NCI-H1694 (cell line): Measurements from ENCODE around the gene FARS2.

Experiments
- DNase-seq: peaks from one replicate; lab custom pipeline; 2025; lab: John Stamatoyannopoulos, UW

Gene FARS2

DNA sequence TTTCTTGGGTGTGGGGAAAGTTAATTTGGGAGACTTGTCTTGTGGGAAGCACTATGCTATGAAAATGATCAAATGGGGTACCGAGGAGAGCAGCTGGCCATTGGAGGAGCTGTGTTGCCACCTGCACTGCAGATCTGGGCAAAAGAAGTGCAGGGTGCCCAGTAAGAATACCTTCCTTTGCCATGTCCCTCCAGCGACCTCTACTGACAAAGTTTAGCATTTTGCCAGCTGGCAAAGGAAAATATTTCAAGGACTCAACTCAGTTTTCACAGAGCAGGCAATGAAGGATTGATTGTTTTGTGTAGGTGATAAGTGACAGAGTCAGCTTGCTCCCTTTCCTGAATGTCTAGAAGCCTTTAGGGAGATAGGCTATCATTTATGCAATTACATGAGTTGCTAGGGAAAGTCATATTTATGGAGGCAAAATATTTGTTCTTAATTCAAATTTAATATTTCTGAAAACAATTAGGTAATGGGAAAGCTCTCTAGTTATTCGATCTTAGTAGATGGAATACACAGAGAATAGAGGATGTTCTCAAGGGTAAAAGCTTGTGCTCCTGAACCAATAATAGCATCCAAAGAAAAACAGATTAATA lies 118.4 kb downstream of the FARS2 start:
- DNase-seq = peak; percentile 42

GRCh38 chr6:5383856-5384255 lies 122.5 kb downstream of the FARS2 start:
- no peak for DNase-seq

- no peak for DNase-seq
These were observed 123.0 kb downstream of the FARS2 start for GRCh38 chr6:5384276-5384675.

DNA sequence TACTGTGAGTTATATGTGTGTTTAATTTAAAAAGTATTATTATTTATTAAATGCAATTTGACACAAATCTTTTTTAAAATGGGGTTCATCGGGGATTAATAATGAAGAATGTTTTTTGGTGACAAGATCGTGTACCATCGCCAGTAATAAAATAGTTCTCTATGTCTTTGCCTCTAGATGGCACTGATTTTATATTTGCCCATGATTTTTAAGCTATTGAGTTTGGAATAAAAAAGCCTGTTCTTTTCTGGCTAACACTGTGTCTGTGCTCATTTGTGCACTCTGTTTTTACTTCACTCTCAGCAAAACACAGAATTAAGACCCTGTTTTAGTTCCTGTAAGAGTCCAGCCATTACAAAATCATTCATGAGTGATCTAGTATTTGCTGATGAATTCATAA lies 127.0 kb downstream of the FARS2 start:
- no peak for DNase-seq

- DNase-seq = no peak
These were observed 127.9 kb downstream of the FARS2 start for GRCh38 chr6:5389086-5389745.

GRCh38 chr6:5390177-5390576 lies 128.9 kb downstream of the FARS2 start:
- DNase-seq = no peak

GRCh38 chr6:5394280-5394679 lies 133.0 kb downstream of the FARS2 start:
- DNase-seq = no peak

DNA sequence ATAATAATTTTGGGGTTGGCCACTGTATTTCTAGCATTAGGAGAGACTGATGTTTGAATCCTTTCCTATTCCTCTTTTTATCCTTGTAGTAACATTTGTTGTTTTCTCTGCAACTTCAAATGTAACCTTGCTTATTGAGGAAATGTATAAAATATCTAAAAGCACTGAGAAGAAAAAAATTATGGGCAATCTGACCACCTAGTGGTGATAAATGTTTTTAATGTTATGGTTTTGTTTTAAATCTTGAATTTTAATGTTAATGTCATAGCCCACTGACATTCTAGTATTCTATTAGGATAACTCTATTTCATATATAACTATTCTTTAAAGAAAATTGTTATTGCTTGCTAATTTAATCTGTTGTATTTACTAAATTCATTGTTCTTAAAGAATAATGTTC lies 134.4 kb downstream of the FARS2 start:
- no peak for DNase-seq

DNA sequence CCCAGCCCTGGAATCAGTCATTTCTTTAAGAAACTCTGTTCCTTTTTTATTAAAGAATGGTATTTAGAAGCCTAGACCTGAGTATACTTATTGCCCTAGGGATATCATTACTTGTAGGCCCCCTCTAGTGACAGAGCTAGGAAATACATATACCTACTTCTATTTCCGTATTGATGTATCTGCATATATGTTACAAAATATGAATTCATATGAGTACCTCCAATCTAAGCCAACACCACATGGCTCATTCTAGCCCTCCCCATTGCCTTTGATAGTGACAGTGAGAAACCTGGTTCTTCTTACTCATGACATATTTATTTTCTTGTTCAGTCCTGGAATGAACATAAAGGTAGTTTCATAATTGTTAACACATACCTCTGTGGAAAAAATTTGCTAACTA lies 137.2 kb downstream of the FARS2 start:
- DNase-seq = peak; percentile 67

DNA sequence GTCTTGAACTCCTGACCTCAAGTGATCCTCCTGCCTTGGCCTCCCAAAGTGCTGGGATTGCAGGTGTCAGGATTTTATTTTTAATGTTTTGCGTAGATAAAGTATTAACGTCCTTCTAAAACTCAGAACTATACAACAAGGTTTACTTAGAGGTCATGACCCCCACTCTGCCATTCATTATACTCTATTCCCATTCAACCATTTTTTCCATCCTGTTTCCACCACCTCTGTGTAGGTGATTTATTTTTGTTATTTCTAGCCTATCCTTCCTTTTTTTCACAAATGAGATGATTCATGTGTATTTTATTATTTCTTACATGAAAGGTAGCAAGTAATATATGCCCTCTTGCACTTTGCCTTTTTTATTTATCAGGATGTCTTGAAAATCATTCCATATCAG lies 138.1 kb downstream of the FARS2 start:
- DNase-seq = no peak

GRCh38 chr6:5401845-5402738 lies 140.8 kb downstream of the FARS2 start:
- DNase-seq = no peak

DNA sequence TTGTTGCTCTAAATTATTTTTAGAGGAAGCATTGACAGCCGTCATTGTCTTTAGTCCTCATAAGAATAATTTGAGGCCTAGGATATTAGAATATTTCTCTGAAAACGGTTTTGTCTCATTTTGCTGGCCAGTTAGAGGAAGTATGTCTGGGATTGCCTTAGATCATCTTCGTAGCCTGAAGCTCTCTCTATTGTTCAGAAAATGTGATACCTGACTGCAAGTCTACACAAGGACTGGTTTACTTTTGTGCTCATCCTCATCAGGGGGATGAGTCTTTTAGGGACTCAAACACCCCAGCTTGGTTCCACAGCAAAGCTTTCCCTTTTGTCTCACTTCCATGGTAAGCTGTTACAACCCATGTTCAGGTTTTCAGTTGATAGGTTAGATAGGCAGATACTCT lies 141.8 kb downstream of the FARS2 start:
- no peak for DNase-seq

DNA sequence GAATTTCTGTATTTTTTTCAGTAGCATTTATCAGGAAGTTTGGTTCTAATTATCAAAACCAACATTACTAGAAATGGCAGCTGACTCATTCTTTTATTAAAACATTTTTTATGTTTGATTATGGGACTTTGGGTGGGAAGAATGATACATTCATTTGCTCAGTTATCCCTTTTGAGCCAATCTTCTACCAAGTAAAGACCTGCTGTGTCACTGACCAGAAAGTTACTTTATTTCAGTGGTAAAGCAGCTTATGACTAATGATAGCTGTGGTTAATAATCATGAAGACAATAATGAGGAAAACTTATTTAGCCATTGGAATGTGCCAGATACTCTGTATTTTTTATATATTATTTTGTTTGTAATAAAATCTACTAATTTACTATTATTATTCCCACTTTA lies 142.3 kb downstream of the FARS2 start:
- no peak for DNase-seq

DNA sequence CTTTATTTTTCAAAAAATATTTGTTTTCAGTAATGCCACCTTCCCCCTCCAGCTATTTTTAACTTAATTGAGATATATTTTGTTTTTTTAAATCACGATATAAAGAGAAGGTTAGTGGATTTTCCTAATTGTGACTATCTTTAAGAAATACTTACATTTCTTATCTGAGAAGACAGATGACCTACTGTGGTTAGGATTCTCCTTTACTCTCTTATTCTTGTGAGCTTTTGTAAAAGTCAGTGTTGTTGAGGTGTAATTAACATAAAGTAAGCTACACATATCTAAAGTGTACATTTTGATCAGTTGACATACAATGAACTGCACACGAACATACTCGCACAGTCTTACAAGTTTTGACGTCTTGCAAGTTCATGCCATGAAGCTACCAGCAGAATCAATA lies 144.7 kb downstream of the FARS2 start:
- no peak for DNase-seq

GRCh38 chr6:5411414-5411813 lies 150.1 kb downstream of the FARS2 start:
- DNase-seq = no peak

DNA sequence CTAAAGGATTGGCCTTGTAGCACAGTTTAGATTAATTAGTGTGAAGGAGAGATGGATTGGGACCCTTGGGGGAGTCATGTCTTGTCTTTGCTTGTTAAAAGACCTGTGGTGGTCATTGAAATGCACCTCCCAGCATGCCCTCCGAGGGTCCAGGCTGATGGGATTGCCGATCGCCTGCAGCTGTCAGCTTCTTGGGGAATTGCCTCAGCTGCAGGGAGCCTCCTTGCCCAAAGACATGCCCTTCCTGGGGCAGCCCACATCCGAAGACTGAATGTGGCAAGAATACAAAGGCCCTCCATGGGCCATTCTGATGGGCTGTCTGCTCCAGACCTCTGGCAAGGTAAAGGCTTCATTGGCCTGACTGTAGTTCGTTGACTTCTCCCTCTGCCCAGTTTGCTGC lies 150.7 kb downstream of the FARS2 start:
- DNase-seq = no peak

DNA sequence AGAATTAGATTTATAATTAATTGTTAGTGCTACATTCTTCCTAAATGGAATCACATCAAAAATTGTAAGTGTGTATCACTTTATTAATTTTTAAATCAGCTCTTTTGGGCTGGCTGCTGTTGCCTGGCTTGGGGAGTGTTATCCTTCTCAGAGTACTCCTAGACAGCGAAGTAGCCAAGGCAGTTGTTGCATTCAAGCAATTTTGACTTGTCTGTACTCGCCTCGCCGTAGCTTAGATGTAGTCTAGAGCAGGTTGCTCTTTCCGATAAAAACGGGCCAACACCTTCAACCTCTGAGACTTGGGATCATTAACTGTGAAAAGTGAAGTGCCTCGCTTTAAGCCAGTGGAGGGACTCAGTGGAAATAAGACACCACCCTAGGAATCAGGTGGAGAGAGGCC lies 151.3 kb downstream of the FARS2 start:
- DNase-seq = no peak

- no peak for DNase-seq
These were observed 154.9 kb downstream of the FARS2 start for GRCh38 chr6:5416250-5416649.

GRCh38 chr6:5422321-5422915 lies 161.1 kb downstream of the FARS2 start:
- peak; percentile 29 for DNase-seq

- DNase-seq = no peak
These were observed 161.9 kb downstream of the FARS2 start for GRCh38 chr6:5423251-5423650.

GRCh38 chr6:5424726-5425125 lies 163.4 kb downstream of the FARS2 start:
- DNase-seq = no peak

DNA sequence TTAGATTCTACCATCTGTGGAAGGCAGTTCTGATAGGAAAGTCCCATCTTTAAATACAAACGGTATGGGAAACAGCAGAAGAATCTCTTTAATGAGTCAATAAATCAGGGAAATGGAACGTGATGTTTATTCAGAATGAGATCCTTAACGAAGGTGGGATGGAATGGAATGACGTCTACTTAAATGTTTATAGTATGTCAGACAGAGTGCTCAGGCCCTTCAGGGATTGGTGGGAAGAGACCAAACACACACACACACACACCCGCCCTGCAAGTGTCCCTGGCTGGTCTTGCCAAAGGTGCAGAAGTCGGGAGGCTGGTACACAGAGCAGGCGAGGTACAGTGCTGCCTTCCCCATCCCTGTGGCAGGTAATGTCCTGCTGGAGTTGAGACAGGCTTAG lies 164.0 kb downstream of the FARS2 start:
- DNase-seq = no peak

- DNase-seq = no peak
These were observed 164.5 kb downstream of the FARS2 start for GRCh38 chr6:5425797-5426196.
